Osteocyte (in vitro differentiated cells): ENCODE measurements around the gene DNPEP. TPM values are rescaled to one million over a fixed set of nuclear protein-coding genes. Genes with fewer than 3 reads are reported as not detected.

Source experiments
- DNase-seq: peaks from one replicate; pipeline ENCODE4 v3.0.0; 2021; ENCODE audit warnings: mixed read lengths; ENCODE audit not compliant: unreplicated experiment; ENCODE audit errors: extremely low spot score
- H3K27ac Mint-ChIP-seq: one replicate; pipeline ENCODE4 v1.8.0; 2021; ENCODE audit warnings: mild to moderate bottlenecking, mixed read lengths; ENCODE audit not compliant: unreplicated experiment
- H3K27me3 Mint-ChIP-seq: one replicate; pipeline ENCODE4 v1.8.0; 2021; ENCODE audit warnings: mixed read lengths; ENCODE audit not compliant: unreplicated experiment
- H3K36me3 Mint-ChIP-seq: one replicate; pipeline ENCODE4 v1.8.0; 2021; ENCODE audit warnings: mixed read lengths; ENCODE audit not compliant: unreplicated experiment
- H3K4me1 Mint-ChIP-seq: one replicate; pipeline ENCODE4 v1.8.0; 2021; ENCODE audit warnings: mixed read lengths; ENCODE audit not compliant: unreplicated experiment
- H3K4me3 Mint-ChIP-seq: one replicate; pipeline ENCODE4 v1.8.0; 2021; ENCODE audit warnings: mild to moderate bottlenecking, moderate library complexity, mixed read lengths; ENCODE audit not compliant: unreplicated experiment
- H3K9me3 Mint-ChIP-seq: one replicate; pipeline ENCODE4 v1.8.0; 2021; ENCODE audit warnings: mixed read lengths; ENCODE audit not compliant: unreplicated experiment
- CTCF ChIP-seq: fragments of 200-600 bp; sonication (generic); IDR thresholded peaks from 2 replicates; pipeline ENCODE4 v1.5.0; 2021; ENCODE audit warnings: antibody characterized with exemption, mild to moderate bottlenecking, moderate library complexity
- total RNA-seq: library from RNA; stranded (reverse); gene quantifications from 2 replicates; pipeline ENCODE4 v1.2.1, GENCODE V29; 2021

The DNPEP gene
- total RNA-seq, 1 donor from 2014 or later = 73.2 TPM

- H3K27me3 Mint-ChIP-seq = peaks cover 63% of the 10 kb centered on the region
- H3K4me1 Mint-ChIP-seq = no peaks in the 10 kb centered on the region
- peaks cover 10% of the 10 kb centered on the region for H3K9me3 Mint-ChIP-seq
- H3K36me3 Mint-ChIP-seq = no peaks in the 10 kb centered on the region
- TF ChIP-seq CTCF = no peak
- no peak overlapping the region for H3K4me3 Mint-ChIP-seq
- no peak for DNase-seq
- no peak overlapping the region for H3K27ac Mint-ChIP-seq
Measured at GRCh38 chr2:219331560-219332213, 56.0 kb downstream of the DNPEP start.

- Mint-ChIP-seq H3K4me1 (no peaks in the 10 kb centered on the region), H3K36me3 (no peaks in the 10 kb centered on the region), H3K9me3 (no peaks in the 10 kb centered on the region), H3K4me3 (no peak overlapping the region), H3K27ac (no peak overlapping the region), H3K27me3 (peaks cover 53% of the 10 kb centered on the region)
- DNase-seq = no peak
- no peak for TF ChIP-seq CTCF
Measured at GRCh38 chr2:219327719-219328118, 60.0 kb downstream of the DNPEP start.

- H3K27me3 Mint-ChIP-seq = peaks cover 49% of the 10 kb centered on the region
- H3K9me3 Mint-ChIP-seq = no peaks in the 10 kb centered on the region
- H3K27ac Mint-ChIP-seq = no peak overlapping the region
- H3K4me3 Mint-ChIP-seq = no peak overlapping the region
- no peaks in the 10 kb centered on the region for H3K4me1 Mint-ChIP-seq
- DNase-seq = no peak
- no peak for TF ChIP-seq CTCF
- no peaks in the 10 kb centered on the region for H3K36me3 Mint-ChIP-seq
Measured at GRCh38 chr2:219325657-219326315, 61.9 kb downstream of the DNPEP start.

- DNase-seq = no peak
- no peaks in the 10 kb centered on the region for H3K9me3 Mint-ChIP-seq
- H3K4me3 Mint-ChIP-seq = no peak overlapping the region
- peaks cover 49% of the 10 kb centered on the region for H3K27me3 Mint-ChIP-seq
- no peaks in the 10 kb centered on the region for H3K36me3 Mint-ChIP-seq
- H3K27ac Mint-ChIP-seq = no peak overlapping the region
- TF ChIP-seq CTCF = no peak
- H3K4me1 Mint-ChIP-seq = no peaks in the 10 kb centered on the region
Measured at GRCh38 chr2:219325136-219325535, 62.6 kb downstream of the DNPEP start.

GRCh38 chr2:219323434-219323833, 64.3 kb downstream of the DNPEP start:
- no peaks in the 10 kb centered on the region for H3K36me3 Mint-ChIP-seq
- H3K9me3 Mint-ChIP-seq = no peaks in the 10 kb centered on the region
- no peaks in the 10 kb centered on the region for H3K4me1 Mint-ChIP-seq
- no peak for TF ChIP-seq CTCF
- no peak overlapping the region for H3K4me3 Mint-ChIP-seq
- no peak overlapping the region for H3K27ac Mint-ChIP-seq
- peaks cover 40% of the 10 kb centered on the region for H3K27me3 Mint-ChIP-seq
- no peak for DNase-seq

Other genes with a start within 250 kb of the DNPEP start
- 18.0 and 19.3 TPM in 2 replicates for gene NHEJ1, start 227.1 kb downstream of the DNPEP start, total RNA-seq
- 2.8 and 5.2 TPM in 2 replicates for gene SLC23A3, start 217.9 kb downstream of the DNPEP start, total RNA-seq
- 42.8 and 45.7 TPM in 2 replicates for gene CNPPD1, start 211.0 kb downstream of the DNPEP start, total RNA-seq
- gene RETREG2, start 209.6 kb downstream of the DNPEP start, total RNA-seq = 101 and 110 TPM in 2 replicates
- gene ZFAND2B, start 181.1 kb downstream of the DNPEP start, total RNA-seq = 30.0 and 31.4 TPM in 2 replicates
- 27.5 and 30.0 TPM in 2 replicates for gene ABCB6, start 169.0 kb downstream of the DNPEP start, total RNA-seq
- 83.6 and 95.2 TPM in 2 replicates for gene ATG9A, start 158.3 kb downstream of the DNPEP start, total RNA-seq
- 44.8 and 55.6 TPM in 2 replicates for gene ANKZF1, start 158.1 kb downstream of the DNPEP start, total RNA-seq
- 8.8 and 9.6 TPM in 2 replicates for gene GLB1L, start 142.5 kb downstream of the DNPEP start, total RNA-seq
- 28.3 and 29.4 TPM in 2 replicates for gene STK16, start 142.4 kb downstream of the DNPEP start, total RNA-seq
- gene TUBA4B, start 134.7 kb downstream of the DNPEP start, total RNA-seq = not detected in 2 replicates
- gene TUBA4A, start 134.0 kb downstream of the DNPEP start, total RNA-seq = 6.9 and 7.9 TPM in 2 replicates
- gene DNAJB2, start 108.5 kb downstream of the DNPEP start, total RNA-seq = 38.6 and 43.3 TPM in 2 replicates
- 0.24 TPM in 1 of 2 replicates, not detected in the other for gene PTPRN, start 78.5 kb downstream of the DNPEP start, total RNA-seq
- gene RESP18, start 55.2 kb downstream of the DNPEP start, total RNA-seq = not detected in 2 replicates
- gene DES, start 30.5 kb upstream of the DNPEP start, total RNA-seq = not detected in 2 replicates
- 27.0 and 30.3 TPM in 2 replicates for gene SPEG, start 46.9 kb upstream of the DNPEP start, total RNA-seq
- gene GMPPA, start 111.0 kb upstream of the DNPEP start, total RNA-seq = 41.4 and 42.5 TPM in 2 replicates
- 0.11 and 0.13 TPM in 2 replicates for gene ASIC4, start 126.6 kb upstream of the DNPEP start, total RNA-seq
- 144 and 151 TPM in 2 replicates for gene CHPF, start 155.9 kb upstream of the DNPEP start, total RNA-seq
- gene TMEM198, start 156.1 kb upstream of the DNPEP start, total RNA-seq = 5.3 and 6.7 TPM in 2 replicates
- gene OBSL1, start 183.6 kb upstream of the DNPEP start, total RNA-seq = 168 and 174 TPM in 2 replicates
- 1.2 and 1.4 TPM in 2 replicates for gene INHA, start 184.4 kb upstream of the DNPEP start, total RNA-seq
- 40.3 and 42.7 TPM in 2 replicates for gene STK11IP, start 209.9 kb upstream of the DNPEP start, total RNA-seq
- gene SLC4A3, start 239.7 kb upstream of the DNPEP start, total RNA-seq = 9.2 and 11.6 TPM in 2 replicates